ENCODE results near the gene LYSMD1.
"Not testable (repeated sequence)": the region's sequence is repeated elsewhere in the genome, so short reads cannot be mapped to it uniquely, and the experiment has no call there.

The LYSMD1 gene

GRCh38 chr1:151193304-151193703 is 27.6 kb upstream of the LYSMD1 start:
- TF ChIP-seq POLR2AphosphoS5 (IDR thresholded peaks at IDR 0.05; ENCODE audit: low read depth) (no peak), GABPA (IDR thresholded peaks at IDR 0.05; ENCODE audit: low read depth) (no peak), SPI1 (IDR thresholded peaks at IDR 0.05; ENCODE audit: borderline replicate concordance, low read depth) (no peak), REST (IDR thresholded peaks at IDR 0.05; ENCODE audit: insufficient replicate concordance, low read depth) (no peak), CTCF (IDR thresholded peaks at IDR 0.05; ENCODE audit: insufficient read depth, low read length) (no peak)
- Histone ChIP-seq H3K27ac (replicated peaks) (no peak overlapping the region), H3K4me3 (replicated peaks; ENCODE audit: insufficient read depth, low read length) (no peak overlapping the region), H3K27me3 (ENCODE audit: insufficient read depth, poor library complexity, severe bottlenecking) (no peaks in the 10 kb centered on the region)
- no peak for DNase-seq (ENCODE audit: low read depth in 1 of 2, low spot score in 1 of 2)

DNA sequence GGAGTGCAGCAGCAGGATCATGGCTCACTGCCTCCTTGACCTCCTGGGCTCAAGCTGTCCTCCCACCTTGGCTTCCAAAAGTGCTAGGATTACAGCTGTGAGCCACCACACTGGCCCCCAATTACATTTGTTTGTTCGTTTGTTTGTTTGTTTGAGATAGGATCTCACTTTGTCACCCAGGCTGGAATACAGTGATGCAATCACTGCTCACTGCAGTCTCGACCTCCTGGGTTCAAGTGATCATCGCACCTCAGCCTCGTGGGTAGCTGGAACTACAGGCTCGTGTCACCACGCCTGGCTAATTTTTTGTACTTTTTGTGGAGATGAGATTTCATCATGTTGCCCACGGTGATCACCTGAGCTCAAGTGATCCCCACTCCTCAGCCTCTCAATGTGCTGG is 26.3 kb upstream of the LYSMD1 start:
- TF ChIP-seq POLR2AphosphoS5 (IDR thresholded peaks at IDR 0.05; ENCODE audit: low read depth), result no peak
- no peak overlapping the region for H3K27ac ChIP-seq (replicated peaks)
- DNase-seq (ENCODE audit: low read depth in 1 of 2, low spot score in 1 of 2), result no peak

GRCh38 chr1:151189637-151190445 is 24.1 kb upstream of the LYSMD1 start, which contains the start of gene VPS72:
TSS of gene VPS72 (minus strand) at chr1:151190197. CDS start at chr1:151190121, 76 bp downstream.
- no peaks in the 10 kb centered on the region for H3K27me3 ChIP-seq (ENCODE audit: insufficient read depth, poor library complexity, severe bottlenecking)
- TF ChIP-seq SPI1 (IDR thresholded peaks at IDR 0.05; ENCODE audit: borderline replicate concordance, low read depth) (peak; percentile 63; the same call in 1 of the 2 replicates), REST (IDR thresholded peaks at IDR 0.05; ENCODE audit: insufficient replicate concordance, low read depth) (peak; percentile 48), CTCF (IDR thresholded peaks at IDR 0.05; ENCODE audit: insufficient read depth, low read length) (no peak), POLR2AphosphoS5 (IDR thresholded peaks at IDR 0.05; ENCODE audit: low read depth) (peak; percentile 94), GABPA (IDR thresholded peaks at IDR 0.05; ENCODE audit: low read depth) (peak; percentile 72)
- peak; percentile 77 to 92 for DNase-seq (ENCODE audit: low read depth in 1 of 2, low spot score in 1 of 2)
- H3K27ac ChIP-seq (replicated peaks), result peak within 1 kb of the TSS; percentile 94
- H3K4me3 ChIP-seq (replicated peaks; ENCODE audit: insufficient read depth, low read length), result peak within 1 kb of the TSS; percentile 79

More for the DNA sequence above, 26.3 kb upstream of the LYSMD1 start:
- no peaks in the 10 kb centered on the region for H3K27me3 ChIP-seq (ENCODE audit: insufficient read depth, poor library complexity, severe bottlenecking)
- H3K4me3 ChIP-seq (replicated peaks; ENCODE audit: insufficient read depth, low read length), result no peak overlapping the region

DNA sequence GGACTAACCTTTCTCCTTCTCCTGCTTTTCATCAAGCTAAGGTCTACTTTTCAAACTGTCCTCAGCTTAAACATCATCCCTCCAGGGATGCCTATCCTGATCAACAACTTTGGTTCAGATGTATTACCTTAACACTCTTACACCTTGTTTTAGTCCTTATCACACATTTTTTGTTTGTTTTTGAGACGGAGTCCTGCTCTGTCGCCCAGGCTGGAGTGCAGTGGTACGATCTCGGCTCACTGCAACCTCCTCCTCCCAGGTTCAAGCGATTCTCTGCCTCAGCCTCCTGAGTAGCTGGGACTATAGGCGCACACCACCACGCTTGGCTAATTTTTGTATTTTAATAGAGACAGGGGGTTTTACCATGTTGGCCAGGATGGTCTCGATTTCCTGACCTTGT is 23.0 kb upstream of the LYSMD1 start:
- DNase-seq (ENCODE audit: low read depth in 1 of 2, low spot score in 1 of 2); H3K27ac ChIP-seq (replicated peaks); H3K27me3 ChIP-seq (ENCODE audit: insufficient read depth, poor library complexity, severe bottlenecking): not testable (repeated sequence)
- H3K4me3 ChIP-seq (replicated peaks; ENCODE audit: insufficient read depth, low read length), result peak overlapping the region; percentile 79
